Measurements from ENCODE around the gene IGIP. TPM values are rescaled to one million over a fixed set of nuclear protein-coding genes. Genes with fewer than 3 reads are reported as not detected.

IGIP gene
- total and polyA plus RNA-seq, 2 donors (not counting 1 experiment from before 2014, with no cell fraction given): 1.3 to 9.9 TPM

DNA sequence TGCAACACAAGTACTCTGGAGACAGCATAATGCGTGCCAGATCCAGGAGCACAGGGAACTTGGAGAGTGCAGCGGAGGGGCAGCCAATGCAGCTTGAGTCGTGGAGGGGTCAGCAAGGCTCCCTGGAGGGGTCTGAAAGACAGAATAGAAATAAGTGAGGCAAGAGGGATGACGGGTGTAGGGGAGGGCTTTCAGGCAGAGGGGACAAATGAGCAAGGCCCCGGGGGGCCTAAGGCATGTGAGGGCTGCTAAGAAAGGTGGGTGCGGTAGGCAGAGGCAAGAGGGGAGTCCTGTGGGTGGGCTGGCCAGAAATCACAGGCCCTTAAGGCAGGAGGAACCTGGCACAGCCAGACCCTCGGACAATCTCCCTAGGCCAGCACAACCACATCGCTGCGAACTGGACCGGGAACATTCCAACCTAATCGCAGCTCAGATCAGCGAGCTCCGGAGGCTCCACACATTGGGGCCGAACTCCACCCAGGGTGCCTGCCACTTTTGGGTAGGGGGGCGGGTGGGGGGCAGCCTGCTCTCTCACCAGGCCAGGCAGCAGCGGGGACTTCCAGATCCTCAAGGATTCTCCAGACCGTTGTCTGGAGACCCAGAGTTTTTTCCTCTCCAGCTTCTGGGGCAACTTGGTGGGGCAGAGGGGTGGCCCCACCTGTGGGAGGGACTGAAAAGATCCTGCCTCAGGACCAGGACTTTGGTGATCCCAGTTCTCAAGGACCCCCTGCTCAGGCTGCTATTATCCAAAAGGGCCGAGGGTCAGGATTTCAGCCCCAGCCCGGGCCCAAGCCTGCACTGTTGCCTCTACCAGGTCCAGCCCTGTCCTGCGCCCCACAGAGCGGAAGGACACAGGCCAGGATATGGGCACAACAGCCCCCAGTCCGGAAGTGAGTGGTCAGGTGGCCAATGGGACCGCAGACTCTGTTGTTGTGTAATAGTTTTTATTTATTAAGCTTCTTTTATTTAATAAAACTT lies 26.6 kb downstream of the IGIP start:
- H3K79me2 ChIP-seq (ENCODE audit: control insufficient read depth, insufficient read depth, low read length): peaks cover 5% of the 10 kb centered on the region
- intact Hi-C loops (cut with micrococcal nuclease): no loop called here
- H3K27ac ChIP-seq (ENCODE audit: low read length in 2 of 2): no peak overlapping the region
- peaks cover 13% of the 10 kb centered on the region for H3K4me1 Mint-ChIP-seq
- peaks cover 0 to 3% (median 0%) of the 10 kb centered on the region in 4 experiments for H3K27me3 ChIP-seq (replicated peaks in 1 of 4; ENCODE audit: control extremely low read depth in 1 of 4, control insufficient read depth in 3 of 4, insufficient read depth in 4 of 4, low read length in 3 of 4)
- TF ChIP-seq EZH2 (IDR thresholded peaks at IDR 0.05; ENCODE audit: borderline replicate concordance, insufficient read depth, low read depth, low read length, poor library complexity, severe bottlenecking): no peak
- TF ChIP-seq, protein P1, sequence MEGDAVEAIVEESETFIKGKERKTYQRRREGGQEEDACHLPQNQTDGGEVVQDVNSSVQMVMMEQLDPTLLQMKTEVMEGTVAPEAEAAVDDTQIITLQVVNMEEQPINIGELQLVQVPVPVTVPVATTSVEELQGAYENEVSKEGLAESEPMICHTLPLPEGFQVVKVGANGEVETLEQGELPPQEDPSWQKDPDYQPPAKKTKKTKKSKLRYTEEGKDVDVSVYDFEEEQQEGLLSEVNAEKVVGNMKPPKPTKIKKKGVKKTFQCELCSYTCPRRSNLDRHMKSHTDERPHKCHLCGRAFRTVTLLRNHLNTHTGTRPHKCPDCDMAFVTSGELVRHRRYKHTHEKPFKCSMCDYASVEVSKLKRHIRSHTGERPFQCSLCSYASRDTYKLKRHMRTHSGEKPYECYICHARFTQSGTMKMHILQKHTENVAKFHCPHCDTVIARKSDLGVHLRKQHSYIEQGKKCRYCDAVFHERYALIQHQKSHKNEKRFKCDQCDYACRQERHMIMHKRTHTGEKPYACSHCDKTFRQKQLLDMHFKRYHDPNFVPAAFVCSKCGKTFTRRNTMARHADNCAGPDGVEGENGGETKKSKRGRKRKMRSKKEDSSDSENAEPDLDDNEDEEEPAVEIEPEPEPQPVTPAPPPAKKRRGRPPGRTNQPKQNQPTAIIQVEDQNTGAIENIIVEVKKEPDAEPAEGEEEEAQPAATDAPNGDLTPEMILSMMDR (IDR thresholded peaks at IDR 0.05): no peak
- no peak overlapping the region for H3K4me3 ChIP-seq (ENCODE audit: control extremely low read depth in 1 of 5, extremely low read depth in 1 of 5, insufficient read depth in 1 of 5, low read depth in 2 of 5, low read length in 4 of 5)
- peaks cover 10% of the 10 kb centered on the region for H4K20me1 ChIP-seq (ENCODE audit: control insufficient read depth, insufficient read depth, low read length, poor library complexity, severe bottlenecking)
- H3K4me1 ChIP-seq (ENCODE audit: control insufficient read depth in 2 of 2, insufficient read depth in 2 of 2, low read length in 2 of 2): peaks cover 5 to 13% of the 10 kb centered on the region in 2 donors
- no peaks in the 10 kb centered on the region for H3K9me3 ChIP-seq (ENCODE audit: control extremely low read depth in 1 of 3, control insufficient read depth in 2 of 3, insufficient read depth in 1 of 3, low read length in 2 of 3)
- H3K27ac Mint-ChIP-seq: no peak overlapping the region
- no peak overlapping the region for H2AFZ ChIP-seq (ENCODE audit: insufficient read depth, low read depth, low read length, poor library complexity, severe bottlenecking)
- ATAC-seq (ENCODE audit: low read depth): no peak
- DNase-seq: no peak
- no peaks in the 10 kb centered on the region for H3K9me3 Mint-ChIP-seq (ENCODE audit: insufficient read depth)
- no peaks in the 10 kb centered on the region for H3K27me3 Mint-ChIP-seq
- WGBS (ENCODE audit: insufficient coverage): 90% methylated on average over 19 of the region's 23 CpGs
- POLR2A ChIA-PET: no interaction called here
- H3K36me3 ChIP-seq (replicated peaks in 1 of 2; ENCODE audit: control extremely low read depth in 1 of 2, control insufficient read depth in 1 of 2, extremely low read depth in 1 of 2, insufficient read depth in 2 of 2, low read length in 1 of 2): no peaks in the 10 kb centered on the region
- H3K4me3 Mint-ChIP-seq: no peak overlapping the region
- H3K9ac ChIP-seq (ENCODE audit: low read length): no peak overlapping the region
- CTCF ChIA-PET: interaction anchor here (8.8 to 23.0 kb wide), 2 partner anchors 8 to 82 kb away, joined by 100 to 513 read pairs; no protein-coding TSS in a partner anchor
- H3K4me2 ChIP-seq (replicated peaks; ENCODE audit: low read depth, low read length, poor library complexity, severe bottlenecking): no peak overlapping the region

DNA sequence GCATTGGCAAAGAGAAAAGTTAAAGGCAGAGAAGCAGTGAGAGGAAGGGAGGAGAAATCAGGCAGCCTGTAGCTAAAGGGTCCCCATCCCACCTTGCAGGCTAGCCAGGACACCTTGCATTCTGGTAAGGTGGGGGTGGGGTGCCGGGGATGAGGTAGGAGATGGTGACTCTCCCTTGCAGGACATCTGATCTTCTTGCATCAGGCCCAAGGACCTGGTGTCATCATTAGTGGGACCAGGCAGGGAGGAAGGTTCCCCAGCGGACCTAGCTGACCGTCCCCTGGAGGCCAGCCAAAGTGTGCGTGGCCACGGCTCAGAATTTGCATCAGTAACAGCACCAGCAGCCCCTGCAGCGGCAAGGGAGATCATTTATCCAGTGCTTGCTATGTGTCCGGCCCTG lies 27.5 kb downstream of the IGIP start:
- H3K27ac Mint-ChIP-seq: no peak overlapping the region
- no peak overlapping the region for H3K27ac ChIP-seq (ENCODE audit: low read length in 2 of 2)
- H3K4me1 Mint-ChIP-seq: peaks cover 13% of the 10 kb centered on the region
- H3K79me2 ChIP-seq (ENCODE audit: control insufficient read depth, insufficient read depth, low read length): peaks cover 5% of the 10 kb centered on the region
- DNase-seq: no peak
- TF ChIP-seq EZH2 (IDR thresholded peaks at IDR 0.05; ENCODE audit: borderline replicate concordance, insufficient read depth, low read depth, low read length, poor library complexity, severe bottlenecking): no peak
- TF ChIP-seq, protein P1 (IDR thresholded peaks at IDR 0.05): no peak
- no peaks in the 10 kb centered on the region for H3K27me3 Mint-ChIP-seq
- H4K20me1 ChIP-seq (ENCODE audit: control insufficient read depth, insufficient read depth, low read length, poor library complexity, severe bottlenecking): peaks cover 4% of the 10 kb centered on the region
- ATAC-seq (ENCODE audit: low read depth): no peak
- intact Hi-C loops (cut with micrococcal nuclease): no loop called here
- H3K4me3 Mint-ChIP-seq: no peak overlapping the region
- no peaks in the 10 kb centered on the region for H3K9me3 ChIP-seq (ENCODE audit: control extremely low read depth in 1 of 3, control insufficient read depth in 2 of 3, insufficient read depth in 1 of 3, low read length in 2 of 3)
- peaks cover 7 to 17% of the 10 kb centered on the region in 2 donors for H3K4me1 ChIP-seq (ENCODE audit: control insufficient read depth in 2 of 2, insufficient read depth in 2 of 2, low read length in 2 of 2)
- H3K9ac ChIP-seq (ENCODE audit: low read length): no peak overlapping the region
- ChIA-PET POLR2A (no interaction called here), CTCF (interaction anchor here (2.8 to 23.0 kb wide), 3 partner anchors 9 to 366 kb away, joined by 10 to 513 read pairs (median 100); no protein-coding TSS in a partner anchor)
- no peak overlapping the region for H3K4me2 ChIP-seq (replicated peaks; ENCODE audit: low read depth, low read length, poor library complexity, severe bottlenecking)
- WGBS (ENCODE audit: insufficient coverage): 75% methylated on average over 7 of the region's 7 CpGs
- no peak overlapping the region for H3K4me3 ChIP-seq (ENCODE audit: control extremely low read depth in 1 of 5, extremely low read depth in 1 of 5, insufficient read depth in 1 of 5, low read depth in 2 of 5, low read length in 4 of 5)
- no peaks in the 10 kb centered on the region for H3K36me3 ChIP-seq (replicated peaks in 1 of 2; ENCODE audit: control extremely low read depth in 1 of 2, control insufficient read depth in 1 of 2, extremely low read depth in 1 of 2, insufficient read depth in 2 of 2, low read length in 1 of 2)
- no peak overlapping the region for H2AFZ ChIP-seq (ENCODE audit: insufficient read depth, low read depth, low read length, poor library complexity, severe bottlenecking)
- no peaks in the 10 kb centered on the region for H3K27me3 ChIP-seq (replicated peaks in 1 of 4; ENCODE audit: control extremely low read depth in 1 of 4, control insufficient read depth in 3 of 4, insufficient read depth in 4 of 4, low read length in 3 of 4)
- H3K9me3 Mint-ChIP-seq (ENCODE audit: insufficient read depth): no peaks in the 10 kb centered on the region
